Epithelial cell of proximal tubule (primary cell): ENCODE data around the gene SCFD2. TPM values are rescaled to one million over a fixed set of nuclear protein-coding genes. Genes with fewer than 3 reads are reported as not detected.

Experiments used
- DNase-seq: peaks from one replicate; pipeline ENCODE4 v3.0.0-alpha.2; 2011; ENCODE audit warnings: low read depth
- H3K4me3 ChIP-seq: 2 replicates; pipeline ENCODE4 v1.5.1; 2011; ENCODE audit warnings: low read depth, mild to moderate bottlenecking, low read length
- total RNA-seq: library from RNA; depleted of rRNA; stranded (reverse); fragments of >200 nt; gene quantifications from 2 replicates; pipeline ENCODE4 v1.2.3, GENCODE V29; 2015
- TF ChIP-seq, protein P1 (sequence below): conservative IDR thresholded peaks from 2 replicates; pipeline ENCODE4 v1.5.1; 2012; ENCODE audit warnings: low read depth, mild to moderate bottlenecking, low read length

Gene SCFD2
- total RNA-seq, 1 donor from 2014 or later: 8.9 TPM

DNA sequence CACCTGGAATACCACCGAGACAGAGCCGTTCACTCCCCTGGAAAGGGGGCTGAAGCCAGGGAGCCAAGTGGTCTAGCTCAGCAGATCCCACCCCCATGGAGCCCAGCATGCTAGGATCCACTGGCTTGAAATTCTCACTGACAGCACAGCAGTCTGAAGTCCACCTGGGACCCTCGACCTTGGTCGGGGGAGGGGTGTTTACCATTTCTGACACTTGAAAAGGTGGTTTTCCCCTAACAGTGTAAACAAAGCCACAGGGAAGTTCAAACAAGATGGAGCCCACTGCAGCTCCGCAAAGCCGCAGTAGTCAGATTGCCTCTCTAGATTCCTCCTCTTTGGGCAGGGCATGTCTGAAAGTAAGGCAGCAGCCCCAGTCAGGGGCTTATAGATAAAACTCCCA lies 260.5 kb downstream of the SCFD2 start:
- TF ChIP-seq, protein P1, sequence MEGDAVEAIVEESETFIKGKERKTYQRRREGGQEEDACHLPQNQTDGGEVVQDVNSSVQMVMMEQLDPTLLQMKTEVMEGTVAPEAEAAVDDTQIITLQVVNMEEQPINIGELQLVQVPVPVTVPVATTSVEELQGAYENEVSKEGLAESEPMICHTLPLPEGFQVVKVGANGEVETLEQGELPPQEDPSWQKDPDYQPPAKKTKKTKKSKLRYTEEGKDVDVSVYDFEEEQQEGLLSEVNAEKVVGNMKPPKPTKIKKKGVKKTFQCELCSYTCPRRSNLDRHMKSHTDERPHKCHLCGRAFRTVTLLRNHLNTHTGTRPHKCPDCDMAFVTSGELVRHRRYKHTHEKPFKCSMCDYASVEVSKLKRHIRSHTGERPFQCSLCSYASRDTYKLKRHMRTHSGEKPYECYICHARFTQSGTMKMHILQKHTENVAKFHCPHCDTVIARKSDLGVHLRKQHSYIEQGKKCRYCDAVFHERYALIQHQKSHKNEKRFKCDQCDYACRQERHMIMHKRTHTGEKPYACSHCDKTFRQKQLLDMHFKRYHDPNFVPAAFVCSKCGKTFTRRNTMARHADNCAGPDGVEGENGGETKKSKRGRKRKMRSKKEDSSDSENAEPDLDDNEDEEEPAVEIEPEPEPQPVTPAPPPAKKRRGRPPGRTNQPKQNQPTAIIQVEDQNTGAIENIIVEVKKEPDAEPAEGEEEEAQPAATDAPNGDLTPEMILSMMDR: no peak
- no peak overlapping the region for H3K4me3 ChIP-seq
- DNase-seq: no peak

DNA sequence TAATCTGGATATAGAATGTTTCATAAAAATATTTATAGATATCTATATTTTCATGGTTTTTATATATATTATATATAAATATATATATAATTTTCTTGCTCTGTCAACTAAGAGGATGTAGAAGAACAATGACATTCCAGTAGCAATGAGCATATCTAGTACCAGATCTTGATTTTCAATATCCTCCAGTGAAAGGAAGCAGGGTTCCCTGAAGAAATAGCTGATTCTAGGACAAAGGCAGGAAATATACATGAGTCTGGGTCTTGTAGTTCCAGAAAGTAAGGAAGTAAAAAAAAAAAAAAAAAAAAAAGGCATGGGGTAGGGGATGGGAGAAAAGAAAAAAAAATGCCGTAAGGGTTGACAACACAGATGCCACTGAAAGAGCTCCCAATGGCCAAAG lies 262.4 kb downstream of the SCFD2 start:
- TF ChIP-seq, protein P1: no peak
- H3K4me3 ChIP-seq: no peak overlapping the region
- DNase-seq: no peak

DNA sequence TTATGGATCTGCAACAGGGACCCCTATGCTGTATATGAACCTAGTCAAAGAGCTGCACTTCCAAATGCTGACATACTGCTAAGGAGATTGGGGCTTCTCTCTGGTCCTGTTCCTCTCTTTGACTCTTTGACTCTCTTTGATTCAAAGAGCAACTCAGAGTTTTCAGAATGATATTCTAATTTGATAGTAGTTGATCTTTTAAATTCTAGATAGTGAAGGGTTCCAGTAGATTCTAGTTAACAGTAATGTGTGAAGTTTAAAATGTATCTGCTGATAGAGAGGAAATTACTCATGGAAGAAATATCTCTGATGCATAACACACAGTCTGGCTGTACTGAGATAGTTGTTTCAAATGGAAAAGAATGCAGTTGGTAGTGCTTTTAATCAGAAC lies 264.7 kb downstream of the SCFD2 start:
- TF ChIP-seq, protein P1: no peak
- no peak overlapping the region for H3K4me3 ChIP-seq
- DNase-seq: no peak

DNA sequence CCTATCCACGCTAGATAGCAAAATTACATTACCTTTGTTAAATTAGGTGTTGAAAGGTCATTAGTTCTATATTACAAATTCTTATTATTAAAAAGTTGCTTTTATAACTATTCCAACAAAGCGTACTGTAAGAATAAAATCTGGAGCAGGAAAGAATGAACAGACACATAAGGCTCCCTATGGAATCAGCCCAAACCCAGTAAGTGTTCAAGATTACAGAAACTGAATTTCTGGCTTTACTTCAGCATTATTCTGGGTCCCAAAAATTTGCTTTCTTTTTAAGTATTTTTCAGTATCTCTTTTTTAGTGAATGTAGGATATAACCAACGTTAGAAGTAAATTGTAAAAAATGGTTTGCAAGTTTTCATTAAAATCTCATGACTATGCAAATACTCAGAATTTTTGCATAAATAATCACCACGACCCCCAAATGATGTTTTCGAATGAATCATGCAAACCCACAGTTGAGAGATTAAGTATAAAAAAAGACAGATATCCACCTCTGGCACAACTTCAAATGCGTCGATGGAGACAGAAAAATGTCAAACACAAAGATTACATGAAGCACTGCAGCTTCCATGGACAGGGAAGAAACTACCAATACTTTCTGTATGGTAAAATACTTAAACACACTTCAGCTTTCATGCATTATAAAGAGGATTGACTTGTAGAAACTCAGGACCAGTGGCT lies 265.2 kb downstream of the SCFD2 start:
- H3K4me3 ChIP-seq: no peak overlapping the region
- TF ChIP-seq, protein P1: no peak
- no peak for DNase-seq

DNA sequence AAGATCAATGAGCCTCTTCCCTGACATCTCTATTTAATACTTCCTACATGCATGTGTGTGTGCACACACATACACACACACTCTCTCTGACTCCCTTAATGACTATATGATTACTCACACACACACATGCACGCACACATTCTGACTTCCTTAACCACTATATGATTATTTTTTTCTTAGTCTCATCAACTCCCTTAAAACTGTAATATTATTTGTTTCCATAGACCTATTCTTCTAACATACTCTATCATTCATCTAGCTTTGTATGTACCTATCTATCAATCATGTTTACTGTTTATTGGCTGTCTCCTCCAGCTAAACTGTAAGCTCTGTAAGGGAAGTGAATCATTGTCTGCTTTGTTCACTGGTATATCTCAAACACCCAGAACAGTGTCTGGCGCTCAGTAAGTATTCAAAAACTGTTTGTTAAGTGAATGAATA lies 267.2 kb downstream of the SCFD2 start:
- TF ChIP-seq, protein P1: no peak
- DNase-seq: no peak
- H3K4me3 ChIP-seq: no peak overlapping the region

DNA sequence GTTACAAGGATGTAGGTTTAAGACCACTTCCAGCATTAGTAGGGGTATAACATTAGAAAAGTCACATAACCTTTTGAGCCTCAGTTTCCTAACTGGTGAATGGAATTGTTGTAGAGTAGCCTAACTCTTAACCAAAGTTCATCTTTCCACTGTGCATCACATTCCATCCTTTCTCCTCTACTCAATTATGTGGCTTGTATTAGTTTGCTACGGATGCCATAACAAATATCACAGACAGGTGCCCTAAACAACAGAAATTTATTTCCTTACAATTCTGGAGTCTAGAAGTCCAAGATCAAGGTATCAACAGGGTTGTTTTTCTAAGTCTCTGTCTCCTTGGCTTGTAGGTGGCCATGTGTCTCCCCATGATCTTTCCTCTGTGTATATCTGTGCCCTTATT lies 271.8 kb downstream of the SCFD2 start:
- DNase-seq: no peak
- TF ChIP-seq, protein P1: no peak

More for the DNA sequence above, 271.8 kb downstream of the SCFD2 start:
- H3K4me3 ChIP-seq: no peak overlapping the region
